ENCODE measurements around the gene SOD2. TPM values are rescaled to one million over a fixed set of nuclear protein-coding genes. Genes with fewer than 3 reads are reported as not detected.

The SOD2 gene
- total RNA-seq, 1 experiment from 2014 or later, result 202 TPM

- H3K9me3 Mint-ChIP-seq (ENCODE audit: low read depth, unreplicated experiment), result no peaks in the 10 kb centered on the region
- peaks cover 6% of the 10 kb centered on the region for H3K36me3 Mint-ChIP-seq (ENCODE audit: insufficient read depth, unreplicated experiment)
- H3K27ac Mint-ChIP-seq (ENCODE audit: unreplicated experiment), result peak overlapping the region; percentile 56
- intact Hi-C loops (cut with micrococcal nuclease; ENCODE audit: unreplicated experiment), result no loop called here
- BruUV-seq (replicated peaks), result TSS peak; percentile 50
- no peaks in the 10 kb centered on the region for H3K27me3 Mint-ChIP-seq (ENCODE audit: unreplicated experiment)
- no peak for TF ChIP-seq CTCF (IDR thresholded peaks at IDR 0.05; ENCODE audit: unreplicated experiment)
- H3K4me3 Mint-ChIP-seq (ENCODE audit: low read depth, unreplicated experiment), result no peak overlapping the region
- no peak for DNase-seq
- CTCF ChIA-PET, result interaction anchor here (0.7 kb wide), 1 partner anchor 13 kb away, joined by 3 read pairs; no protein-coding TSS in a partner anchor
- H3K4me1 Mint-ChIP-seq (ENCODE audit: low read depth, unreplicated experiment), result peaks cover 24% of the 10 kb centered on the region
Observed at GRCh38 chr6:159700970-159701369, 7.9 kb upstream of the SOD2 start.

- CTCF ChIA-PET, result no interaction called here
- intact Hi-C loops (cut with micrococcal nuclease; ENCODE audit: unreplicated experiment), result loop anchor here (10.0 kb wide), 1 partner anchor 559 kb away; the partner anchor contains the start of gene SLC22A2
- no peak for DNase-seq
- no peaks in the 10 kb centered on the region for H3K27me3 Mint-ChIP-seq (ENCODE audit: unreplicated experiment)
- no peak for TF ChIP-seq CTCF (IDR thresholded peaks at IDR 0.05; ENCODE audit: unreplicated experiment)
- H3K36me3 Mint-ChIP-seq (ENCODE audit: insufficient read depth, unreplicated experiment), result peaks cover 41% of the 10 kb centered on the region
- H3K9me3 Mint-ChIP-seq (ENCODE audit: low read depth, unreplicated experiment), result no peaks in the 10 kb centered on the region
- no peak overlapping the region for H3K27ac Mint-ChIP-seq (ENCODE audit: unreplicated experiment)
- no peak overlapping the region for H3K4me3 Mint-ChIP-seq (ENCODE audit: low read depth, unreplicated experiment)
- no TSS peak for BruUV-seq (replicated peaks)
- peaks cover 34% of the 10 kb centered on the region for H3K4me1 Mint-ChIP-seq (ENCODE audit: low read depth, unreplicated experiment)
Observed at GRCh38 chr6:159695984-159696383, 2.9 kb upstream of the SOD2 start.

- H3K36me3 Mint-ChIP-seq (ENCODE audit: insufficient read depth, unreplicated experiment), result peaks cover 54% of the 10 kb centered on the region
- intact Hi-C loops (cut with micrococcal nuclease; ENCODE audit: unreplicated experiment), result loop anchor here (1.0 to 10.0 kb wide), 3 partner anchors 68 to 561 kb away; partner anchors contain the start of genes ACAT2, SLC22A2 and TCP1
- no peaks in the 10 kb centered on the region for H3K9me3 Mint-ChIP-seq (ENCODE audit: low read depth, unreplicated experiment)
- peak; percentile 54 for DNase-seq
- no peaks in the 10 kb centered on the region for H3K27me3 Mint-ChIP-seq (ENCODE audit: unreplicated experiment)
- CTCF ChIA-PET, result interaction anchor here (0.7 to 1.9 kb wide), 3 partner anchors 95 to 103 kb away, joined by 3 to 6 read pairs (median 3); partner anchors contain the start of gene TCP1
- H3K27ac Mint-ChIP-seq (ENCODE audit: unreplicated experiment), result peak overlapping the region; percentile 80
- peak overlapping the region; percentile 67 for H3K4me3 Mint-ChIP-seq (ENCODE audit: low read depth, unreplicated experiment)
- no peak for TF ChIP-seq CTCF (IDR thresholded peaks at IDR 0.05; ENCODE audit: unreplicated experiment)
- TSS peak; percentile 68 for BruUV-seq (replicated peaks)
- H3K4me1 Mint-ChIP-seq (ENCODE audit: low read depth, unreplicated experiment), result peaks cover 25% of the 10 kb centered on the region
Observed at GRCh38 chr6:159693894-159694545, 979 bp upstream of the SOD2 start.

GRCh38 chr6:159692303-159693127 is 526 bp downstream of the SOD2 start:
- no peak for TF ChIP-seq CTCF (IDR thresholded peaks at IDR 0.05; ENCODE audit: unreplicated experiment)
- no TSS peak for BruUV-seq (replicated peaks)
- H3K4me1 Mint-ChIP-seq (ENCODE audit: low read depth, unreplicated experiment), result peaks cover 32% of the 10 kb centered on the region
- H3K27ac Mint-ChIP-seq (ENCODE audit: unreplicated experiment), result peak overlapping the region; percentile 56
- CTCF ChIA-PET, result interaction anchor here (0.6 to 1.9 kb wide), 5 partner anchors 35 to 99 kb away, joined by 3 to 6 read pairs (median 4); partner anchors contain the start of genes ACAT2, MRPL18, TCP1 and WTAP
- peaks cover 67% of the 10 kb centered on the region for H3K36me3 Mint-ChIP-seq (ENCODE audit: insufficient read depth, unreplicated experiment)
- no peaks in the 10 kb centered on the region for H3K27me3 Mint-ChIP-seq (ENCODE audit: unreplicated experiment)
- peak overlapping the region; percentile 67 for H3K4me3 Mint-ChIP-seq (ENCODE audit: low read depth, unreplicated experiment)
- no peaks in the 10 kb centered on the region for H3K9me3 Mint-ChIP-seq (ENCODE audit: low read depth, unreplicated experiment)
- peak; percentile 41 for DNase-seq
- intact Hi-C loops (cut with micrococcal nuclease; ENCODE audit: unreplicated experiment), result loop anchor here (1.0 to 10.0 kb wide), 3 partner anchors 70 to 562 kb away; partner anchors contain the start of genes ACAT2, SLC22A2 and TCP1
